ENCODE results near the gene MTG1.
A peak's percentile ranks its signal among the peaks of the same experiment; 100 is the strongest.
"Not testable (repeated sequence)": the region's sequence is repeated elsewhere in the genome, so short reads cannot be mapped to it uniquely, and the experiment has no call there.

The MTG1 gene

GRCh38 chr10:133405272-133405671 lies 11.3 kb downstream of the MTG1 start:
- Histone ChIP-seq H3K4me1 (ENCODE audit: low read length) (peaks cover 15% of the 10 kb centered on the region), H3K4me3 (ENCODE audit: low read length) (no peak overlapping the region), H3K9me3 (ENCODE audit: insufficient read depth, low read length) (no peaks in the 10 kb centered on the region), H2AFZ (ENCODE audit: low read depth, low read length) (no peak overlapping the region), H4K20me1 (ENCODE audit: insufficient read depth, low read length) (peaks cover 12% of the 10 kb centered on the region), H3K79me2 (ENCODE audit: low read length) (peaks cover 33% of the 10 kb centered on the region), H3K9ac (ENCODE audit: low read length) (no peak overlapping the region), H3K27ac (ENCODE audit: low read length) (no peak overlapping the region), H3K4me2 (ENCODE audit: low read length) (no peak overlapping the region), H3K27me3 (ENCODE audit: low read depth, low read length) (no peaks in the 10 kb centered on the region), H3K36me3 (replicated peaks; ENCODE audit: low read depth, low read length) (peaks cover 58% of the 10 kb centered on the region)
- TF ChIP-seq CTCF (IDR thresholded peaks at IDR 0.05; ENCODE audit: low read depth, low read length) = no peak
- no peak for TF ChIP-seq EZH2phosphoT487 (IDR thresholded peaks at IDR 0.05; ENCODE audit: low read depth)

- Histone ChIP-seq H3K4me3 (ENCODE audit: low read length) (no peak overlapping the region), H3K4me2 (ENCODE audit: low read length) (peak overlapping the region; percentile 43), H3K9ac (ENCODE audit: low read length) (no peak overlapping the region), H3K4me1 (ENCODE audit: low read length) (peaks cover 12% of the 10 kb centered on the region), H3K27ac (ENCODE audit: low read length) (no peak overlapping the region), H4K20me1 (ENCODE audit: insufficient read depth, low read length) (peaks cover 12% of the 10 kb centered on the region), H2AFZ (ENCODE audit: low read depth, low read length) (no peak overlapping the region), H3K36me3 (replicated peaks; ENCODE audit: low read depth, low read length) (peaks cover 61% of the 10 kb centered on the region), H3K9me3 (ENCODE audit: insufficient read depth, low read length) (no peaks in the 10 kb centered on the region), H3K79me2 (ENCODE audit: low read length) (peaks cover 33% of the 10 kb centered on the region), H3K27me3 (ENCODE audit: low read depth, low read length) (no peaks in the 10 kb centered on the region)
- TF ChIP-seq CTCF (IDR thresholded peaks at IDR 0.05; ENCODE audit: low read depth, low read length) (no peak), EZH2phosphoT487 (IDR thresholded peaks at IDR 0.05; ENCODE audit: low read depth) (no peak)
These were observed 12.0 kb downstream of the MTG1 start for GRCh38 chr10:133405844-133406527.

- no peak overlapping the region for H2AFZ ChIP-seq (ENCODE audit: low read depth, low read length)
- no peak for TF ChIP-seq EZH2phosphoT487 (IDR thresholded peaks at IDR 0.05; ENCODE audit: low read depth)
- no peak for TF ChIP-seq CTCF (IDR thresholded peaks at IDR 0.05; ENCODE audit: low read depth, low read length)
These were observed 17.8 kb downstream of the MTG1 start for GRCh38 chr10:133411523-133412380.

GRCh38 chr10:133412381-133412711 lies 18.4 kb downstream of the MTG1 start:
- no peak overlapping the region for H2AFZ ChIP-seq (ENCODE audit: low read depth, low read length)
- no peaks in the 10 kb centered on the region for H3K27me3 ChIP-seq (ENCODE audit: low read depth, low read length)
- peaks cover 19% of the 10 kb centered on the region for H3K79me2 ChIP-seq (ENCODE audit: low read length)
- no peaks in the 10 kb centered on the region for H4K20me1 ChIP-seq (ENCODE audit: insufficient read depth, low read length)
- H3K27ac ChIP-seq (ENCODE audit: low read length) = no peak overlapping the region
- H3K36me3 ChIP-seq (replicated peaks; ENCODE audit: low read depth, low read length) = peaks cover 67% of the 10 kb centered on the region
- H3K9ac ChIP-seq (ENCODE audit: low read length) = no peak overlapping the region
- TF ChIP-seq CTCF (IDR thresholded peaks at IDR 0.05; ENCODE audit: low read depth, low read length) (no peak), EZH2phosphoT487 (IDR thresholded peaks at IDR 0.05; ENCODE audit: low read depth) (no peak)
- H3K4me2 ChIP-seq (ENCODE audit: low read length) = no peak overlapping the region
- peaks cover 12% of the 10 kb centered on the region; the same call in 1 of the 2 replicates for H3K9me3 ChIP-seq (ENCODE audit: insufficient read depth, low read length)
- no peak overlapping the region for H3K4me3 ChIP-seq (ENCODE audit: low read length)
- H3K4me1 ChIP-seq (ENCODE audit: low read length) = no peaks in the 10 kb centered on the region

More at GRCh38 chr10:133411523-133412380, 17.8 kb downstream of the MTG1 start:
- H3K4me3 ChIP-seq (ENCODE audit: low read length) = no peak overlapping the region
- no peak overlapping the region for H3K9ac ChIP-seq (ENCODE audit: low read length)
- H3K36me3 ChIP-seq (replicated peaks; ENCODE audit: low read depth, low read length) = peaks cover 73% of the 10 kb centered on the region
- H4K20me1 ChIP-seq (ENCODE audit: insufficient read depth, low read length) = no peaks in the 10 kb centered on the region
- H3K4me2 ChIP-seq (ENCODE audit: low read length) = no peak overlapping the region
- H3K79me2 ChIP-seq (ENCODE audit: low read length) = peaks cover 25% of the 10 kb centered on the region
- H3K4me1 ChIP-seq (ENCODE audit: low read length) = no peaks in the 10 kb centered on the region
- no peaks in the 10 kb centered on the region for H3K27me3 ChIP-seq (ENCODE audit: low read depth, low read length)
- peaks cover 12% of the 10 kb centered on the region; the same call in 1 of the 2 replicates for H3K9me3 ChIP-seq (ENCODE audit: insufficient read depth, low read length)
- no peak overlapping the region for H3K27ac ChIP-seq (ENCODE audit: low read length)

- not testable (repeated sequence) for H3K27ac ChIP-seq (ENCODE audit: low read length); H3K4me2 ChIP-seq (ENCODE audit: low read length); H3K4me3 ChIP-seq (ENCODE audit: low read length); H3K4me1 ChIP-seq (ENCODE audit: low read length); H3K9ac ChIP-seq (ENCODE audit: low read length); H3K79me2 ChIP-seq (ENCODE audit: low read length); H2AFZ ChIP-seq (ENCODE audit: low read depth, low read length); H4K20me1 ChIP-seq (ENCODE audit: insufficient read depth, low read length); H3K27me3 ChIP-seq (ENCODE audit: low read depth, low read length)
- H3K9me3 ChIP-seq (ENCODE audit: insufficient read depth, low read length) = peaks cover 12% of the 10 kb centered on the region; the same call in 1 of the 2 replicates
- peaks cover 50% of the 10 kb centered on the region for H3K36me3 ChIP-seq (replicated peaks; ENCODE audit: low read depth, low read length)
These were observed 20.4 kb downstream of the MTG1 start for GRCh38 chr10:133414401-133414800.
